Measurements from ENCODE around the gene UNC93A.
"Not testable (repeated sequence)": the region's sequence is repeated elsewhere in the genome, so short reads cannot be mapped to it uniquely, and the experiment has no call there.

The UNC93A gene

GRCh38 chr6:167345348-167345747, 54.2 kb downstream of the UNC93A start:
- no peak for DNase-seq

GRCh38 chr6:167345960-167346359, 54.8 kb downstream of the UNC93A start:
- no peak for DNase-seq

DNA sequence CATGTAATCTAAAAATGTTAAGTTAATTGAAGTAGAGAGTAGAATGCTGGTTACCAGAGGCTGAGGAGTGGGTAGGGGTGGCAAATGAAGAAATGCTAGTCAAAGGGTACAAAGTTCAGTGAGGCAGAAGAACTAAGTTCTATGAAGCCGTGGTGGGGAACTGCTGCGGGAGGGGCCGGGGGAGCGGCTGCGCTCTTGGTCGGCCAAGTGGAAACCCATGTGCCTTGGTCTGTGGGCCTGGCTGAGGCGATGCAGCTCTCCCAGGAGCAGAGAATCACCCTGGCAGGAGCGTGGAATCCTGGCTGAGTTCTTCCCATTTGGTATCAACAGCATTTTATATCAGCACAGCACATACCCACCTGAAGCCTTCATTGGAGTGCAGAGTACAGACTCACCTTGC, 56.1 kb downstream of the UNC93A start:
- no peak for DNase-seq

DNA sequence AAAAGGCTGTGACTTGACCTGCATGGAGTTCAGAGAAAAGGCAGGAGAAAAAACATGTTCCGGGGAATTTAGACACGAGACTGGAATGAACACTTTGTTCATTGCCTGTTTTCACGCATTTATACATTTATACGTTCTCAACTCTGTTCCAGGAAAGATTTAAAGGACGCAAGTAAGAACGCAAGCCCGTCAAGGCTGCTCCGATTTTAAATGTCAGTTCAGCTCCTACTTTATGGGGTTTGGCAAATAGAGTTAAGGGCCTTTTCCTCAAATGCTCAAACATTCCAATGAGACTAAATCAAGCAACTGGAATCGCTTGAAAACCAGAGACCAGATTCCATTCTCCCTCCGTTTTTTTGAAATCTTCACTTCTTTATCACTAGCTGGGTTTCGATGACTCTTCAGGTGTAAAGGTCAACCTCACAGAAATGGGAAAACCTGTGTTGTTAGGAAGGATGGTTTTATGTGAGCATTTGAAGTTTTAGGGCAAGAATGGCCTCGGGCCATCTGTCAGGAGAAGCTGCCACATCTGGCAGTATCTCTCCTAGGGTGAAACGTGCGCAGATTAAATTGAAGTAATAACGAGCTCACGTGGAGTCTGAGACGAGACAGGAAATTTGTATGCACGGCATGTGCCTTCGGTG, 58.6 kb downstream of the UNC93A start:
- DNase-seq: no peak

GRCh38 chr6:167350275-167350696, 59.2 kb downstream of the UNC93A start:
- DNase-seq: no peak

GRCh38 chr6:167350731-167351655, 59.9 kb downstream of the UNC93A start:
- peak in 12 of 14 donors; percentile 22 to 63 (median 39) for DNase-seq

DNA sequence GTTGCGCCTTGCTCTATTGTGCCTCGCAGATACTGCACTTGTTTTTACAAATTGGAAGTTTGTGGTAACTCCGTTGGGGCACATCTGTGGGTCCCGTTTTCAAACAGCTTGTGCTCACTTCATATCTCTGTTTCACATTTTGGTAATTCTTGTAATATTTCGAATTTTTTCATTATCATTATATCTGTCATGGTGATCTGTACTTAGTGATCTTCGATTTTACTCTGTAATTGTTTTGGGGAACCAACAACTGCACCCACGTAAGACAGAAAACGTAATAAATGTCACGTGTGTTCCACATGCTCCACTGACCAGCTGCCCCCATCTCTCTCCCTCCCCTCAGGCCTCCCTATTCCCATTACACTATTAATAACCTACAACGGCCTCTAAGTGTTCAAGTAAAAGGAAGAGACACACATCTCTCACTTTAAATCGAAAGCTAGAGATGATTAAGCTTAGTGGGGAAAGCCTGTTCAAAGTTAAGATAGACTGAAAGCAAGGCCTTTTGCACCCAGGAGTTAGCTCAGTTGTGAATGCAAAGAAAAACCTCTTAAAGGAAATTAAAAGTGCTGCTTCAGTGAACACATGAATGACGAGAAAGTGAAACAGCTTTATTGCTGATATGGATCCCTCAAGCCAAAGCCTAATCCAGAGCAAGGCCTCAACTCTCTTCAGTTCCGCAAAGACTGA, 60.7 kb downstream of the UNC93A start:
- DNase-seq: no peak

- DNase-seq: no peak
These were observed 65.8 kb downstream of the UNC93A start for GRCh38 chr6:167356874-167357273.

DNA sequence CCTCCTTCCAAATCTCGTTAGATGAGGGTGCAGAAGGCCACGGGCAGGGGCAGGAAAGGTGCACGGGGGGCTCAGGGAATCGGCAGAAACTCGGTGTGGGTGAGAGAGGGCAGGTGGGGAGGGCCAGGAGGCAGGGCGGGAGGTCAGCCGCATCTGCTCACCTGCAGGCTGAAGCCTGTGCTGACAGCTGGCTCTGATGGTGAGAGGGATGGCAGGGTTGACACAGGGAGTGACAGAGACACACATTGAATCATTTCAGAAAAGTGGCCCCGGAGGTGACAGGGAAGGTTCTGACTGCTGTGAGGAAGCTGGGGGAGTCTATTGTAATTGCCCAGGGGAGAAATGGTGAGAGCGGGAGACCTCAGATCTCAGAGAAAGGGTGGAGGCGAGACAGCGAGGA, 67.3 kb downstream of the UNC93A start:
- not testable (repeated sequence) for DNase-seq

DNA sequence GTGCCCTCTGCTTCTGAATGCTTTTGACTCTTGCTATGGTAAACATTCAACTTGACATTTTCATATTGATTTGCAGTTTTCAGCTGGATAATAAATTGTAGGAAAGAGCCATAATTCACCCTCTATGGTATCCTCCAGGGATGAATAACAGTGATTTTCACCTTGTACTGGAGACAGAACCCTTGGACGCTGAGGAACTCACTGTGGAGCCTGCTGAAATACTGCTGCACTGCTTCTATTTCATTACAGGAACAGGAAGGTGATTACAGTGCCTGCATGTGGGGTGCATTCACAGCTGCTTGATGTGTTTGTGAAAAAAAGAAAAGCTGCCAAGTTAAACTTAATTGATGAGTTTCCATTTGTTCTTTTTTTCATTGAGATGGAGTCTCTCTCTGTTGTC, 70.1 kb downstream of the UNC93A start:
- not testable (repeated sequence) for DNase-seq
